Karpas-422 (cell line): ENCODE measurements around the gene IFT27. TPM values are rescaled to one million over a fixed set of nuclear protein-coding genes. Genes with fewer than 3 reads are reported as not detected.

ENCODE experiments used
- DNase-seq: peaks from one replicate; pipeline ENCODE4 v3.0.0-alpha.2; 2015
- H2AFZ ChIP-seq: fragments of 200-600 bp; sonication (generic); 2 replicates; pipeline ENCODE4 v1.6.1; 2014; ENCODE audit warnings: antibody characterized with exemption, low read length, mixed read lengths
- H3K27ac ChIP-seq: fragments of 200-600 bp; sonication (generic); 2 replicates; pipeline ENCODE4 v1.5.1; 2014; ENCODE audit warnings: mild to moderate bottlenecking, low read length, moderate library complexity
- H3K27me3 ChIP-seq: fragments of 200-600 bp; sonication (generic); 2 replicates; pipeline ENCODE4 v1.6.1; 2014; ENCODE audit warnings: low read length, mixed read lengths
- H3K36me3 ChIP-seq: fragments of 200-600 bp; sonication (generic); 2 replicates; pipeline ENCODE4 v1.6.1; 2014; ENCODE audit warnings: low read length, mixed read lengths; ENCODE audit not compliant: insufficient read depth
- H3K4me1 ChIP-seq: fragments of 200-600 bp; sonication (generic); 2 replicates; pipeline ENCODE4 v1.6.1; 2014; ENCODE audit warnings: mild to moderate bottlenecking, low read length, mixed read lengths
- H3K4me2 ChIP-seq: fragments of 200-600 bp; sonication (generic); 2 replicates; pipeline ENCODE4 v1.6.1; 2014; ENCODE audit warnings: low read length, low read depth, mild to moderate bottlenecking; ENCODE audit not compliant: poor library complexity, severe bottlenecking
- H3K4me3 ChIP-seq: fragments of 200-600 bp; sonication (generic); 2 replicates; pipeline ENCODE4 v1.5.1; 2014; ENCODE audit warnings: mild to moderate bottlenecking, antibody characterized with exemption, low read length, mixed read lengths
- H3K79me2 ChIP-seq: fragments of 200-600 bp; sonication (generic); 2 replicates; pipeline ENCODE4 v1.6.1; 2014; ENCODE audit warnings: mild to moderate bottlenecking, low read length, mixed read lengths
- H3K9ac ChIP-seq: fragments of 200-600 bp; sonication (generic); 2 replicates; pipeline ENCODE4 v1.6.0; 2014; ENCODE audit warnings: low read length
- H3K9me2 ChIP-seq: fragments of 200-600 bp; sonication (generic), shearing (Covaris generic); replicated peaks from 2 replicates; pipeline ENCODE4 v1.6.0; 2014; ENCODE audit warnings: mild to moderate bottlenecking, low read length, moderate library complexity; ENCODE audit not compliant: insufficient read depth
- H3K9me3 ChIP-seq: fragments of 300-700, 200-600 bp; sonication (generic); 2 replicates; pipeline ENCODE4 v1.6.1; 2014; ENCODE audit warnings: low read length, mixed read lengths
- H4K20me1 ChIP-seq: fragments of 200-600 bp; sonication (generic); 2 replicates; pipeline ENCODE4 v1.6.1; 2014; ENCODE audit warnings: mild to moderate bottlenecking, antibody characterized with exemption, low read length, low read depth; ENCODE audit not compliant: insufficient read depth
- total RNA-seq: library from RNA; depleted of rRNA; stranded (reverse); fragments of >200 nt; shearing (Covaris generic); gene quantifications from 2 replicates; pipeline ENCODE4 v1.2.3, GENCODE V29; 2014; ENCODE audit warnings: low replicate concordance

The IFT27 gene
- total RNA-seq, 1 experiment from 2014 or later = 10.9 TPM

GRCh38 chr22:36771356-36772063 lies 4.4 kb downstream of the IFT27 start:
- no peak overlapping the region for H3K9ac ChIP-seq
- H3K4me3 ChIP-seq = no peak overlapping the region
- no peaks in the 10 kb centered on the region for H3K36me3 ChIP-seq
- no peaks in the 10 kb centered on the region for H3K9me2 ChIP-seq
- no peaks in the 10 kb centered on the region for H3K9me3 ChIP-seq
- no peak overlapping the region for H2AFZ ChIP-seq
- DNase-seq = no peak
- H3K4me2 ChIP-seq = no peak overlapping the region
- 0 out of 2 replicates have a peak, but pooled peaks cover 3% of the 10 kb centered on the region for H4K20me1 ChIP-seq
- 0 out of 2 replicates have a peak, but pooled peaks cover 4% of the 10 kb centered on the region for H3K79me2 ChIP-seq
- no peaks in the 10 kb centered on the region for H3K27me3 ChIP-seq
- H3K4me1 ChIP-seq = peaks cover 9% of the 10 kb centered on the region
- no peak overlapping the region for H3K27ac ChIP-seq

GRCh38 chr22:36770513-36771231 lies 5.2 kb downstream of the IFT27 start:
- Histone ChIP-seq H3K9ac (no peak overlapping the region), H4K20me1 (0 out of 2 replicates have a peak, but pooled peaks cover 3% of the 10 kb centered on the region), H3K4me2 (no peak overlapping the region), H3K27me3 (no peaks in the 10 kb centered on the region), H3K36me3 (no peaks in the 10 kb centered on the region), H3K9me2 (no peaks in the 10 kb centered on the region), H3K4me3 (no peak overlapping the region), H3K27ac (no peak overlapping the region), H3K9me3 (no peaks in the 10 kb centered on the region), H2AFZ (no peak overlapping the region), H3K79me2 (0 out of 2 replicates have a peak, but pooled peaks cover 4% of the 10 kb centered on the region), H3K4me1 (peaks cover 7% of the 10 kb centered on the region)
- DNase-seq = peak; percentile 9

GRCh38 chr22:36769541-36770512 lies 6.1 kb downstream of the IFT27 start:
- no peaks in the 10 kb centered on the region for H3K9me2 ChIP-seq
- H2AFZ ChIP-seq = no peak overlapping the region
- no peak overlapping the region for H3K4me3 ChIP-seq
- no peaks in the 10 kb centered on the region for H3K36me3 ChIP-seq
- H3K27ac ChIP-seq = no peak overlapping the region
- H3K9me3 ChIP-seq = no peaks in the 10 kb centered on the region
- H3K4me1 ChIP-seq = peaks cover 2% of the 10 kb centered on the region
- 0 out of 2 replicates have a peak, but pooled peaks cover under 1% of the 10 kb centered on the region for H3K79me2 ChIP-seq
- 0 out of 2 replicates have a peak, but pooled peaks cover 3% of the 10 kb centered on the region for H4K20me1 ChIP-seq
- H3K27me3 ChIP-seq = no peaks in the 10 kb centered on the region
- H3K4me2 ChIP-seq = no peak overlapping the region
- DNase-seq = peak; percentile 17
- H3K9ac ChIP-seq = no peak overlapping the region

DNA sequence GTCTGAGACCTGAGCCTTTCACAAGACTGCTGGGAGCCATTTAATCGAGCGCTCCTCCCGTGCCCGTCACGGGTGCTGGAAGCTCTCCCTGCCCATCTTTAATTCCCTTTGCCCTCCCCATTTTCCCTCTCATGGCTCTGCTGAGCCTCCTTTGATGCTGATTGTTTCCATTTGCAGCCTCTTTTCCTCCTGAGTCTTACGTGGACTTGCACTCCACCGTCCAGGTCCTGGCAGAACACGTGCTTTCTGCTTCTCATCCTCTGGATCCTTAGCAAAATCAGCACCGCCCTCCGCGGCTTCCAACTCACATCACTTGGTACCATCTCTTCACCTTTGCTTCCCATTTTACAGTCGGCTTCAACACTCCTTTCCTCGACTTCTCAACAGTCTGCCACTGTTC lies 7.3 kb downstream of the IFT27 start:
- no peak overlapping the region for H3K27ac ChIP-seq
- no peaks in the 10 kb centered on the region for H3K4me1 ChIP-seq
- peak; percentile 27 for DNase-seq

DNA sequence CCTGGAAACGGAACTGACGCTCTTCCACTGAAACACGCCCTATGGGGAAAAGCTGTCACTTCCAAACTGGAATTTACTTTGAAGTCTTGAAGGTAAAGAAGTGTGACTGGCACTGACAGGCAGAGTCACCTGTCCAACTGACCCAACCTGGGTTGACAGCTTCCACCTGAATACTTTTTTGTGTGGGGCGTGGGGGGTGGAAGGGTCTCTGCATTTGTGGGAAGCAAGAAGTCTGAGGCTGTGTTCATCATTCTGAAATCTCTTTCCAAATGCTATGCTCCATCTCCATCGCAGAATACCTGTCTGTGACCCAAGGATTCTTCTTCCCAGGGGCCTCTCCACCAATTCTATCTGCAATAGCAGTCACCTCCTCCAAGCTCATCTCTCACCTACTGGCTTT lies 7.8 kb downstream of the IFT27 start:
- Histone ChIP-seq H2AFZ (no peak overlapping the region), H3K27me3 (no peaks in the 10 kb centered on the region), H3K4me3 (no peak overlapping the region), H3K9me2 (no peaks in the 10 kb centered on the region), H3K9ac (no peak overlapping the region), H3K4me2 (no peak overlapping the region), H3K79me2 (no peaks in the 10 kb centered on the region), H3K4me1 (no peaks in the 10 kb centered on the region), H3K9me3 (no peaks in the 10 kb centered on the region), H3K27ac (no peak overlapping the region), H3K36me3 (no peaks in the 10 kb centered on the region), H4K20me1 (0 out of 2 replicates have a peak, but pooled peaks cover 3% of the 10 kb centered on the region)
- DNase-seq = peak; percentile 12

More for the DNA sequence above, 7.3 kb downstream of the IFT27 start:
- no peak overlapping the region for H2AFZ ChIP-seq
- no peaks in the 10 kb centered on the region for H3K27me3 ChIP-seq
- H3K4me3 ChIP-seq = no peak overlapping the region
- 0 out of 2 replicates have a peak, but pooled peaks cover 3% of the 10 kb centered on the region for H4K20me1 ChIP-seq
- H3K9me2 ChIP-seq = no peaks in the 10 kb centered on the region
- H3K9me3 ChIP-seq = no peaks in the 10 kb centered on the region
- no peak overlapping the region for H3K4me2 ChIP-seq
- no peaks in the 10 kb centered on the region for H3K79me2 ChIP-seq
- no peak overlapping the region for H3K9ac ChIP-seq
- no peaks in the 10 kb centered on the region for H3K36me3 ChIP-seq

GRCh38 chr22:36767035-36767775 lies 8.7 kb downstream of the IFT27 start:
- Histone ChIP-seq H3K36me3 (no peaks in the 10 kb centered on the region), H3K79me2 (no peaks in the 10 kb centered on the region), H3K4me2 (no peak overlapping the region), H3K9ac (no peak overlapping the region), H3K27ac (no peak overlapping the region), H4K20me1 (0 out of 2 replicates have a peak, but pooled peaks cover 3% of the 10 kb centered on the region), H3K9me2 (no peaks in the 10 kb centered on the region), H3K9me3 (no peaks in the 10 kb centered on the region), H3K4me3 (no peak overlapping the region), H3K27me3 (no peaks in the 10 kb centered on the region), H2AFZ (no peak overlapping the region), H3K4me1 (no peaks in the 10 kb centered on the region)
- no peak for DNase-seq

DNA sequence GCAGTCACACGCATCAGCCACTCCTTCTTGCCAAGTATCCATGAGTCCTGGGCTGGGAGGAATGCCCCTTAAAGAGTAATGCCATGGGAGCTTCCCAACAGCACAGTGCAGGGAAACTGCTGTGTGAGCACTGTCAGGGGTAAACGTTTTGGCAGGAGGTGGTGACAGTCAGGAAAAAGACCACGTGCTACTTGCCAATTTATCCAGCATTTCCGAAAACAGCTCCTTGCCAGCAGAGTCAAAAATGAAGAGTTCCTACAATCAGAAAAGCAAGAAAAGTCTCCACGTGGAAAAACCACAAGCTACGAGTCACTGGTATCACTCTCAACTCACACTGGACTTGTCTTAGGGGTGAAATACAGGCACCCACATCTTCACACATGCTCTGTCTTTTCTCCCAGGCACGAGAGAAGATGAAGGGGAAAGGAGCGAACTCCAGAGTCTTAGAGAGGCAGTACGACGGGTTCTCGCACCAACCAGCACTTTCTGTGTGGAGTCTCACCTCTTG lies 9.9 kb downstream of the IFT27 start:
- peak; percentile 36 for DNase-seq
- Histone ChIP-seq H3K4me3 (no peak overlapping the region), H3K9ac (no peak overlapping the region), H3K9me3 (no peaks in the 10 kb centered on the region), H2AFZ (no peak overlapping the region), H4K20me1 (no peaks in the 10 kb centered on the region), H3K36me3 (no peaks in the 10 kb centered on the region), H3K27me3 (no peaks in the 10 kb centered on the region), H3K4me2 (no peak overlapping the region), H3K27ac (no peak overlapping the region), H3K79me2 (no peaks in the 10 kb centered on the region), H3K4me1 (no peaks in the 10 kb centered on the region), H3K9me2 (no peaks in the 10 kb centered on the region)
